ENCODE measurements around the gene GPR137.

- TF ChIP-seq FOXM1 (IDR thresholded peaks at IDR 0.05; ENCODE audit: low read depth, low read length), result no peak
- TF ChIP-seq SREBF2 (IDR thresholded peaks at IDR 0.05; ENCODE audit: low read length), result no peak
- TF ChIP-seq STAT1 (conservative IDR thresholded peaks at IDR 0.05), result no peak
- TF ChIP-seq POLR2A (IDR thresholded peaks at IDR 0.05; ENCODE audit: low read depth, low read length), result no peak
- no peak for TF ChIP-seq PAX8 (IDR thresholded peaks at IDR 0.05)
- TF ChIP-seq RELB (IDR thresholded peaks at IDR 0.05; ENCODE audit: low read depth), result no peak
- TF ChIP-seq SMC3 (IDR thresholded peaks at IDR 0.05; ENCODE audit: borderline replicate concordance, low read length), result no peak
- no peak for TF ChIP-seq EGR1 (IDR thresholded peaks at IDR 0.05; ENCODE audit: borderline replicate concordance in 1 of 2, low read depth in 2 of 2, low read length in 2 of 2)
- no peak for TF ChIP-seq STAT3 (IDR thresholded peaks at IDR 0.05; ENCODE audit: low read depth, low read length)
- no peak for TF ChIP-seq CTCF (IDR thresholded peaks at IDR 0.05 in 2 of 3, conservative IDR thresholded peaks at IDR 0.05 in 1 of 3; ENCODE audit: control insufficient read depth in 2 of 3, extremely low read depth in 1 of 3, insufficient read depth in 1 of 3, low read depth in 3 of 3, low read length in 3 of 3)
These were observed 37.7 kb upstream of the GPR137 start for GRCh38 chr11:64247729-64248531.
